Measurements from ENCODE around the gene CPAMD8.

DNA sequence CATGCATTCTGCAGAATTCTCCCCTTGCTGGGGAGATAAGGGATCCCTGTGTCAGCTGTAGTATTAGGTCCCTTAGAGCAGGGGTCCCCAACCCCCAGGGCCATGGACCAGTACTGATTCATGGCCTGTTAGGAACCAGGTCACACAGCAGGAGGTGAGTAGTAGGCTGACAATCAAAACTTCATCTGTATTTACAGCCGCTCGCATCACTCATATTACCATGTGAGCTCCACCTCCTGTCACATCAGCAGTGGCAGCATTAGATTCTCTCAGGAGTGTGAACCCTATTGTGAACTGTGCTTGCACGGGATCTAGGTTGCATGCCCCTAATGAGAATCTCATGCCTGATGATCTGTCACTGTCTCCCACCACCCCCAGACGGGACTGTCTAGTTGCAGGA is 37.9 kb downstream of the CPAMD8 start:
- TF ChIP-seq, protein P1, sequence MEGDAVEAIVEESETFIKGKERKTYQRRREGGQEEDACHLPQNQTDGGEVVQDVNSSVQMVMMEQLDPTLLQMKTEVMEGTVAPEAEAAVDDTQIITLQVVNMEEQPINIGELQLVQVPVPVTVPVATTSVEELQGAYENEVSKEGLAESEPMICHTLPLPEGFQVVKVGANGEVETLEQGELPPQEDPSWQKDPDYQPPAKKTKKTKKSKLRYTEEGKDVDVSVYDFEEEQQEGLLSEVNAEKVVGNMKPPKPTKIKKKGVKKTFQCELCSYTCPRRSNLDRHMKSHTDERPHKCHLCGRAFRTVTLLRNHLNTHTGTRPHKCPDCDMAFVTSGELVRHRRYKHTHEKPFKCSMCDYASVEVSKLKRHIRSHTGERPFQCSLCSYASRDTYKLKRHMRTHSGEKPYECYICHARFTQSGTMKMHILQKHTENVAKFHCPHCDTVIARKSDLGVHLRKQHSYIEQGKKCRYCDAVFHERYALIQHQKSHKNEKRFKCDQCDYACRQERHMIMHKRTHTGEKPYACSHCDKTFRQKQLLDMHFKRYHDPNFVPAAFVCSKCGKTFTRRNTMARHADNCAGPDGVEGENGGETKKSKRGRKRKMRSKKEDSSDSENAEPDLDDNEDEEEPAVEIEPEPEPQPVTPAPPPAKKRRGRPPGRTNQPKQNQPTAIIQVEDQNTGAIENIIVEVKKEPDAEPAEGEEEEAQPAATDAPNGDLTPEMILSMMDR (IDR thresholded peaks at IDR 0.05), result no peak
- no peak for TF ChIP-seq POLR2A (IDR thresholded peaks at IDR 0.05)
